HEK293 (cell line): ENCODE results near the gene DIP2C.

Source experiments
- CTCF ChIA-PET: fragments of 350-600 bp; formaldehyde crosslinking; extraction: SDS; loops from one replicate; lab custom pipeline; 2021; ENCODE audit warnings: antibody characterized with exemption; lab: Yijun Ruan, JAX
- POLR2A ChIA-PET: fragments of 300-600 bp; formaldehyde crosslinking; extraction: SDS; loops from one replicate; lab custom pipeline; 2020; ENCODE audit warnings: antibody characterized with exemption, inconsistent platforms; lab: Yijun Ruan, JAX
- H3K27ac ChIP-seq: fragments of 200-500 bp; sonication (Bioruptor generic); 2 replicates; pipeline ENCODE4 v1.5.1; 2014; ENCODE audit warnings: low read depth, low read length, control low read depth, inconsistent platforms; ENCODE audit errors: extremely low read depth
- H3K36me3 ChIP-seq, 2 experiments: fragments of 200-500 bp in 1 of 2; sonication (Bioruptor generic) in 1 of 2; 1 replicate in 1 of 2; 2 replicates in 1 of 2; pipeline ENCODE4 v1.5.1; 2014 to 2017; ENCODE audit warnings: inconsistent platforms in 2 of 2, low read length in 2 of 2; ENCODE audit not compliant: control insufficient read depth in 2 of 2, insufficient read depth in 1 of 2
- H3K4me1 ChIP-seq: fragments of 200-500 bp; sonication (Bioruptor generic); 2 replicates; pipeline ENCODE4 v1.5.1; 2014; ENCODE audit warnings: mild to moderate bottlenecking, low read length, inconsistent platforms; ENCODE audit not compliant: control insufficient read depth, insufficient read depth
- H3K4me3 ChIP-seq: 2 replicates; pipeline ENCODE4 v1.5.1; 2011; ENCODE audit warnings: low read depth, mild to moderate bottlenecking, control low read depth, low read length, moderate library complexity
- H3K9me3 ChIP-seq: fragments of 200-500 bp; sonication (Bioruptor generic); 2 replicates; pipeline ENCODE4 v1.5.1; 2014; ENCODE audit warnings: low read depth, low read length, inconsistent platforms; ENCODE audit not compliant: control insufficient read depth, insufficient read depth
- BCL11B ChIP-seq: fragments of 450-650 bp; formaldehyde crosslinking; IDR thresholded peaks from 2 replicates; pipeline ENCODE4 v1.5.1; 2016; ENCODE audit warnings: low read depth, missing biosample characterization, missing genetic modification characterization
- IKZF3 ChIP-seq: fragments of 450-650 bp; IDR thresholded peaks from 2 replicates; pipeline ENCODE4 v1.5.0; 2018; ENCODE audit warnings: missing biosample characterization, mild to moderate bottlenecking, missing genetic modification characterization, moderate library complexity
- KLF16 ChIP-seq: fragments of 450-650 bp; formaldehyde crosslinking; IDR thresholded peaks from 2 replicates; pipeline ENCODE4 v1.5.1; 2017; ENCODE audit warnings: missing biosample characterization, missing genetic modification characterization
- ZFP69B ChIP-seq: fragments of 450-650 bp; formaldehyde crosslinking; IDR thresholded peaks from 2 replicates; pipeline ENCODE4 v1.5.1; 2016; ENCODE audit warnings: missing biosample characterization, missing genetic modification characterization
- ZNF146 ChIP-seq: fragments of 450-650 bp; formaldehyde crosslinking; IDR thresholded peaks from 2 replicates; pipeline ENCODE4 v1.5.1; 2016; ENCODE audit warnings: missing biosample characterization, missing genetic modification characterization
- ZNF148 ChIP-seq: fragments of 450-650 bp; formaldehyde crosslinking; IDR thresholded peaks from 2 replicates; pipeline ENCODE4 v1.5.0; 2017; ENCODE audit warnings: missing biosample characterization, missing genetic modification characterization, borderline replicate concordance
- ZNF155 ChIP-seq: fragments of 450-650 bp; formaldehyde crosslinking; IDR thresholded peaks from 2 replicates; pipeline ENCODE4 v1.5.1; 2016; ENCODE audit warnings: missing biosample characterization, missing genetic modification characterization
- ZNF23 ChIP-seq: fragments of 450-650 bp; formaldehyde crosslinking; IDR thresholded peaks from 2 replicates; pipeline ENCODE4 v1.5.1; 2016; ENCODE audit warnings: missing biosample characterization, missing genetic modification characterization, borderline replicate concordance
- ZNF24 ChIP-seq: fragments of 450-650 bp; formaldehyde crosslinking; IDR thresholded peaks from 2 replicates; pipeline ENCODE4 v1.5.1; 2016; ENCODE audit warnings: missing biosample characterization, missing genetic modification characterization
- ZNF302 ChIP-seq: fragments of 450-650 bp; formaldehyde crosslinking; IDR thresholded peaks from 2 replicates; pipeline ENCODE4 v1.5.1; 2016; ENCODE audit warnings: missing biosample characterization, missing genetic modification characterization, low read depth
- ZNF404 ChIP-seq: fragments of 450-650 bp; formaldehyde crosslinking; IDR thresholded peaks from 2 replicates; pipeline ENCODE4 v1.5.1; 2017; ENCODE audit warnings: missing biosample characterization, missing genetic modification characterization
- ZNF513 ChIP-seq: fragments of 450-650 bp; IDR thresholded peaks from 2 replicates; pipeline ENCODE4 v1.5.1; 2018; ENCODE audit warnings: missing biosample characterization, missing genetic modification characterization
- ZNF677 ChIP-seq: fragments of 450-650 bp; IDR thresholded peaks from 2 replicates; pipeline ENCODE4 v1.5.0; 2018; ENCODE audit warnings: missing biosample characterization, mild to moderate bottlenecking, missing genetic modification characterization, moderate library complexity
- ZNF791 ChIP-seq: fragments of 450-650 bp; formaldehyde crosslinking; IDR thresholded peaks from 2 replicates; pipeline ENCODE4 v1.5.1; 2016; ENCODE audit warnings: missing biosample characterization, missing genetic modification characterization
- ZSCAN18 ChIP-seq: fragments of 450-650 bp; formaldehyde crosslinking; IDR thresholded peaks from 2 replicates; pipeline ENCODE4 v1.5.1; 2016; ENCODE audit warnings: missing biosample characterization, missing genetic modification characterization
- TF ChIP-seq, protein P1 (sequence below): fragments of 450-650 bp; formaldehyde crosslinking; IDR thresholded peaks from 2 replicates; pipeline ENCODE4 v1.5.1; 2016; ENCODE audit warnings: missing biosample characterization, missing genetic modification characterization

Gene DIP2C

DNA sequence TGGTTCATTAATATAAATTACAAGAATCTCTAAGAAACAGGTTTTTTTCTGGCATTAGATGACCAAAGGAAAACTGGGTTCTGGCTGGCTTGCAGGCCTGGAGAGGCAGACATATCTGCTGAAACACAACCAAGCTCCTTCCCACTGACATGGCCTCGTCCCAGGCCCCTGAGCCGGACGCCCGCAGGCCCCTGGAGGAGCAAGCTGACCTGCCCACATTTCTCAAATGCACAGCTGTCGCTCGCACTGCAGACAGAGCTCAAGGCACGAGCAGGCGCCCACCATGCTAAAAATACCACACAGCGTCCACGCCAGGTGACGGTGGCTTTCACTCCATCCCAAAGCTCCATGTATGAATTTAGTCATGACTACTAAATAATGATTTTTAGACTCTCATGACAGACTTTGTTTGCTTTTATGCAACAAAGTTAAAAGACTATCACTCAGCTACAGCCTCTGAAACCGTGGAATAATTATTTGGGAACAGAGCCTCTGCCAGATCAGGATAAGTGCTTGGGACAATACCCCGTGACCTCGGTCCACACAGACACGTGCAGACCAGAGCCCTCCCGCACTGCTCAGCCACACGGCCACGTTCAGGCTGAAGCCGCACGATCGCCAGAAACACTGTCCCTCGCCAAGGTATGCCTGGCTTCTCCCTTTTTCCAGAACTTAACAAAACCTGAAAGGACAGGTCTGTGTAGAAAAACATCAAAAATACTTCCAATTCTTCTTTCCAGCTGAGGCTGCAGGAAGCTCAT, 71.1 kb downstream of the DIP2C start:
- TF ChIP-seq ZNF791 (tag by site-specific recombination) (no peak), BCL11B (tag by site-specific recombination) (no peak), IKZF3 (tag by site-specific recombination) (no peak), ZFP69B (tag by site-specific recombination) (no peak)
- TF ChIP-seq, all 188 proteins: peak for 0
- CTCF ChIA-PET, result interaction anchor here (1.1 kb wide), 1 partner anchor 16 kb away, joined by 4 read pairs; no protein-coding TSS in a partner anchor
- Histone ChIP-seq H3K4me1 (no peaks in the 10 kb centered on the region), H3K36me3 (no peaks in the 10 kb centered on the region), H3K4me3 (no peak overlapping the region), H3K27ac (no peak overlapping the region), H3K9me3 (no peaks in the 10 kb centered on the region)
- POLR2A ChIA-PET, result no interaction called here

- Histone ChIP-seq H3K27ac (no peak overlapping the region), H3K9me3 (no peaks in the 10 kb centered on the region), H3K36me3 (no peaks in the 10 kb centered on the region), H3K4me3 (no peak overlapping the region)
- POLR2A ChIA-PET, result no interaction called here
- CTCF ChIA-PET, result interaction anchor here (0.5 kb wide), 1 partner anchor 69 kb away, joined by 4 read pairs; no protein-coding TSS in a partner anchor
- TF ChIP-seq ZNF148 (tag by site-specific recombination), result no peak
- no peak for TF ChIP-seq ZNF24
- TF ChIP-seq KLF16 (tag by site-specific recombination), result no peak
- TF ChIP-seq ZNF146 (tag by site-specific recombination), result no peak
- TF ChIP-seq, protein P1, sequence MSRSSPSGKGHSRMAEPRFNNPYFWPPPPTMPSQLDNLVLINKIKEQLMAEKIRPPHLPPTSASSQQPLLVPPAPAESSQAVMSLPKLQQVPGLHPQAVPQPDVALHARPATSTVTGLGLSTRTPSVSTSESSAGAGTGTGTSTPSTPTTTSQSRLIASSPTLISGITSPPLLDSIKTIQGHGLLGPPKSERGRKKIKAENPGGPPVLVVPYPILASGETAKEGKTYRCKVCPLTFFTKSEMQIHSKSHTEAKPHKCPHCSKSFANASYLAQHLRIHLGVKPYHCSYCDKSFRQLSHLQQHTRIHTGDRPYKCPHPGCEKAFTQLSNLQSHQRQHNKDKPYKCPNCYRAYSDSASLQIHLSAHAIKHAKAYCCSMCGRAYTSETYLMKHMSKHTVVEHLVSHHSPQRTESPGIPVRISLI (tag by site-specific recombination), result no peak
- no peak for TF ChIP-seq ZNF404 (tag by site-specific recombination)
- no peak for TF ChIP-seq ZNF513 (tag by site-specific recombination)
- TF ChIP-seq ZNF23, result no peak
- TF ChIP-seq ZNF155, result no peak
- TF ChIP-seq ZSCAN18 (tag by site-specific recombination), result no peak
- TF ChIP-seq ZNF677 (tag by site-specific recombination), result no peak
- TF ChIP-seq ZNF302, result no peak
- TF ChIP-seq, all 188 proteins: peak for 0
- no peaks in the 10 kb centered on the region for H3K4me1 ChIP-seq
These were observed 72.0 kb downstream of the DIP2C start for GRCh38 chr10:617471-617870.
